HepG2 (cell line): ENCODE measurements around the gene PFDN2. TPM values are rescaled to one million over a fixed set of nuclear protein-coding genes. Genes with fewer than 3 reads are reported as not detected.

Experiments
- BRD4 ChIP-seq: sonication (generic); formaldehyde crosslinking; IDR thresholded peaks from 2 replicates; pipeline ENCODE4 v1.4.0; 2020; ENCODE audit warnings: missing genetic modification reagents
- ETV6 ChIP-seq: sonication (generic); formaldehyde crosslinking; conservative IDR thresholded peaks from 2 replicates; pipeline ENCODE4 v1.4.0; 2020; ENCODE audit warnings: missing genetic modification reagents
- GPN1 ChIP-seq: sonication (generic); formaldehyde crosslinking; IDR thresholded peaks from 2 replicates; pipeline ENCODE4 v1.5.1; 2020; ENCODE audit warnings: missing genetic modification reagents, borderline replicate concordance
- HNRNPUL1 ChIP-seq: fragments of 200-400 bp; formaldehyde crosslinking; IDR thresholded peaks from 2 replicates; pipeline ENCODE4 v1.6.1; 2017; ENCODE audit warnings: low read depth, mild to moderate bottlenecking, low read length, moderate library complexity
- PATZ1 ChIP-seq: sonication (generic); formaldehyde crosslinking; IDR thresholded peaks from 2 replicates; pipeline ENCODE4 v1.4.0; 2020; ENCODE audit warnings: missing genetic modification reagents
- TFDP1 ChIP-seq: IDR thresholded peaks from 2 replicates; pipeline ENCODE4 v1.6.1; 2016; ENCODE audit warnings: missing compliant biosample characterization, missing genetic modification reagents, borderline replicate concordance
- THAP11 ChIP-seq: IDR thresholded peaks from 2 replicates; pipeline ENCODE4 v1.6.1; 2016; ENCODE audit warnings: missing biosample characterization, missing genetic modification reagents
- TRAFD1 ChIP-seq: sonication (generic); formaldehyde crosslinking; IDR thresholded peaks from 2 replicates; pipeline ENCODE4 v1.5.1; 2020; ENCODE audit warnings: missing genetic modification reagents, mild to moderate bottlenecking, borderline replicate concordance
- XRCC5 ChIP-seq: fragments of 200-400 bp; formaldehyde crosslinking; optimal IDR thresholded peaks from 2 replicates; pipeline ENCODE3; 2017; ENCODE audit warnings: mild to moderate bottlenecking, low read length
- YY1 ChIP-seq: IDR thresholded peaks from 2 replicates; pipeline ENCODE4 v1.6.1; 2011; ENCODE audit warnings: low read length, low read depth, moderate library complexity, mild to moderate bottlenecking; ENCODE audit not compliant: insufficient read depth, insufficient replicate concordance
- ZFX ChIP-seq: sonication (generic); formaldehyde crosslinking; IDR thresholded peaks from 2 replicates; pipeline ENCODE4 v1.4.0; 2020; ENCODE audit warnings: mild to moderate bottlenecking, low read depth, missing genetic modification reagents, moderate library complexity
- ZIK1 ChIP-seq: sonication (generic); formaldehyde crosslinking; IDR thresholded peaks from 2 replicates; pipeline ENCODE4 v1.5.0; 2020; ENCODE audit warnings: mild to moderate bottlenecking, low read depth, missing genetic modification reagents, borderline replicate concordance
- ZKSCAN8 ChIP-seq: IDR thresholded peaks from 2 replicates; pipeline ENCODE4 v1.6.1; 2016; ENCODE audit warnings: borderline replicate concordance, missing genetic modification reagents, missing compliant biosample characterization
- ZNF430 ChIP-seq: sonication (generic); formaldehyde crosslinking; IDR thresholded peaks from 2 replicates; pipeline ENCODE4 v1.9.0; 2021; ENCODE audit warnings: mild to moderate bottlenecking, missing genetic modification reagents
- ZNF546 ChIP-seq: sonication (generic); formaldehyde crosslinking; conservative IDR thresholded peaks from 2 replicates; pipeline ENCODE4 v1.8.1; 2023; ENCODE audit warnings: mild to moderate bottlenecking, missing genetic modification reagents
- ZNF746 ChIP-seq: sonication (generic); formaldehyde crosslinking; IDR thresholded peaks from 2 replicates; pipeline ENCODE4 v1.8.0; 2022; ENCODE audit warnings: mild to moderate bottlenecking, missing genetic modification reagents
- ZSCAN21 ChIP-seq: sonication (generic); formaldehyde crosslinking; IDR thresholded peaks from 2 replicates; pipeline ENCODE4 v1.8.0; 2022; ENCODE audit warnings: mild to moderate bottlenecking, missing genetic modification reagents, moderate library complexity, borderline replicate concordance
- polyA plus RNA-seq, 8 experiments: library from polyadenylated mRNA; depleted of rRNA in 3 of 8; stranded (reverse) in 7 of 8; unstranded in 1 of 8; fragments of >200 nt; fragmentation: Illumina TruSeq in 4 of 8; extraction: Trizol in 4 of 8; gene quantifications; 2 replicates each; pipeline versions ENCODE4 v1.2.1 to v1.2.3, GENCODE V29; 2011 to 2016; ENCODE audit warnings: low read depth in 4 of 8, missing spikeins in 1 of 8, mixed read lengths in 1 of 8; ENCODE audit not compliant: insufficient read depth in 1 of 8
- total RNA-seq, 5 experiments: library from RNA; depleted of rRNA; stranded (reverse); fragments of >200 nt; fragmentation: Illumina TruSeq; extraction: Trizol; gene quantifications; 2 replicates each; pipeline ENCODE4 v1.2.3, GENCODE V29; 2016; ENCODE audit warnings: low read depth in 1 of 5
- TF ChIP-seq, protein P1 (sequence below): sonication (generic); formaldehyde crosslinking; IDR thresholded peaks from 2 replicates; pipeline ENCODE4 v1.5.0; 2020; ENCODE audit warnings: mild to moderate bottlenecking, missing genetic modification reagents, moderate library complexity
- TF ChIP-seq, protein P2 (sequence below): sonication (generic); formaldehyde crosslinking; IDR thresholded peaks from 2 replicates; pipeline ENCODE4 v1.4.0; 2020; ENCODE audit warnings: missing genetic modification reagents

PFDN2 gene
- total and polyA plus RNA-seq, 2 of the 13 experiments (the other 11 are each of a cell fraction or from before 2014, with no cell fraction given), result 62.6 to 63.6 TPM

DNA sequence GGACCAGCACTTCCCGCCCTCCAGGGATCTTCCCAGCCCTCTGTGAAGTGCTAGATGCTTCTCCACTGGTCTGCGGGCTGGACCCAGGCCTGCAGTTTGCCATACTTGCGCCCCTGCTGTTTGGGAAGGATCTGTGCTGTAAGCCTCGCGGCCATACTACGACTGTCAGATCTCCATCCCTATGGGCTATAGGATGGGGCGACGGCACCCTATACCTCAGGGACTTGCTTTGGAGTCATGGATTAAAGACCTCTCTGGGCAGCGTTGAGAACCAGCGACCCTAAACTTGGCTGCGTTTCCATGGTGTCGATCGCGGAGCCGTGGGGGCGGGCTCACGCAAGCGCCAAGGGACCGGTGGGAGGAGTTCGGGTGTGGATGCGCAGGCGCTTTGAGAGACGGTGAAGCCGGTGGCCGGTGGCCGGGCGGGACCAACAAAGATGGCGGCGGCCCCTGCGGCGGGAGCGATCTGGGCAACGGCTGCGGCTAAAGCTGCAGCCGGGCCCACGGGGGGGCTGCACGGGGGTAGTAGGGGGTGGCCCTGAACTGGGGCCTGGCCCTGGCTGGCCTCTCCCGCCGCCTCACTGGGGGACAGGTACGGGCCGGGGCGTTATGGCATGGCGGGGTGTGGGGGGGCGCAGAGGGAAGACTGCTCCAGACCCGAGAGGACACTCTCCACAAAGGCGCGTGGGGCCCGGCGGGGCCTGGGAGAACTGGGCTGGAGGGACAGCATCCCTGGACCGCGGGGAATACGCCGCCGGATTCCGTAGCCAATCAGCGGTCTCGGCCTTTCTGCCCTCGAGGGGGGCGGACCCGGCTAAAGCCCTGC, 41.5 kb upstream of the PFDN2 start, which contains the start of gene USP21 (continued):
- TF ChIP-seq ZKSCAN8 (CRISPR knock-in tag), result no peak
- no peak; the same call in 1 of the 2 replicates for TF ChIP-seq ZSCAN21 (CRISPR knock-in tag)
- TF ChIP-seq, protein P1, sequence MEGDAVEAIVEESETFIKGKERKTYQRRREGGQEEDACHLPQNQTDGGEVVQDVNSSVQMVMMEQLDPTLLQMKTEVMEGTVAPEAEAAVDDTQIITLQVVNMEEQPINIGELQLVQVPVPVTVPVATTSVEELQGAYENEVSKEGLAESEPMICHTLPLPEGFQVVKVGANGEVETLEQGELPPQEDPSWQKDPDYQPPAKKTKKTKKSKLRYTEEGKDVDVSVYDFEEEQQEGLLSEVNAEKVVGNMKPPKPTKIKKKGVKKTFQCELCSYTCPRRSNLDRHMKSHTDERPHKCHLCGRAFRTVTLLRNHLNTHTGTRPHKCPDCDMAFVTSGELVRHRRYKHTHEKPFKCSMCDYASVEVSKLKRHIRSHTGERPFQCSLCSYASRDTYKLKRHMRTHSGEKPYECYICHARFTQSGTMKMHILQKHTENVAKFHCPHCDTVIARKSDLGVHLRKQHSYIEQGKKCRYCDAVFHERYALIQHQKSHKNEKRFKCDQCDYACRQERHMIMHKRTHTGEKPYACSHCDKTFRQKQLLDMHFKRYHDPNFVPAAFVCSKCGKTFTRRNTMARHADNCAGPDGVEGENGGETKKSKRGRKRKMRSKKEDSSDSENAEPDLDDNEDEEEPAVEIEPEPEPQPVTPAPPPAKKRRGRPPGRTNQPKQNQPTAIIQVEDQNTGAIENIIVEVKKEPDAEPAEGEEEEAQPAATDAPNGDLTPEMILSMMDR (CRISPR knock-in tag), result no peak
- peak; percentile 78; the same call in 1 of the 2 replicates for TF ChIP-seq BRD4 (CRISPR knock-in tag)
- TF ChIP-seq TRAFD1 (CRISPR knock-in tag), result no peak
- TF ChIP-seq TFDP1 (CRISPR knock-in tag), result no peak; the same call in 1 of the 2 replicates
- TF ChIP-seq XRCC5, result no peak
- peak; percentile 98 for TF ChIP-seq YY1
- 0 out of 2 replicates have a peak, but pooled peaks have one; percentile 43 for TF ChIP-seq ZNF546
- TF ChIP-seq ZFX (CRISPR knock-in tag), result peak; percentile 67; the same call in 1 of the 2 replicates
- TF ChIP-seq ZNF430 (CRISPR knock-in tag), result no peak; the same call in 1 of the 2 replicates
- TF ChIP-seq THAP11 (CRISPR knock-in tag), result peak; percentile 78
- TF ChIP-seq PATZ1, result peak; percentile 48
- no peak for TF ChIP-seq HNRNPUL1
- TF ChIP-seq ZNF746 (CRISPR knock-in tag), result no peak; the same call in 1 of the 2 replicates
- no peak for TF ChIP-seq ETV6 (CRISPR knock-in tag)
- TF ChIP-seq, protein P2, sequence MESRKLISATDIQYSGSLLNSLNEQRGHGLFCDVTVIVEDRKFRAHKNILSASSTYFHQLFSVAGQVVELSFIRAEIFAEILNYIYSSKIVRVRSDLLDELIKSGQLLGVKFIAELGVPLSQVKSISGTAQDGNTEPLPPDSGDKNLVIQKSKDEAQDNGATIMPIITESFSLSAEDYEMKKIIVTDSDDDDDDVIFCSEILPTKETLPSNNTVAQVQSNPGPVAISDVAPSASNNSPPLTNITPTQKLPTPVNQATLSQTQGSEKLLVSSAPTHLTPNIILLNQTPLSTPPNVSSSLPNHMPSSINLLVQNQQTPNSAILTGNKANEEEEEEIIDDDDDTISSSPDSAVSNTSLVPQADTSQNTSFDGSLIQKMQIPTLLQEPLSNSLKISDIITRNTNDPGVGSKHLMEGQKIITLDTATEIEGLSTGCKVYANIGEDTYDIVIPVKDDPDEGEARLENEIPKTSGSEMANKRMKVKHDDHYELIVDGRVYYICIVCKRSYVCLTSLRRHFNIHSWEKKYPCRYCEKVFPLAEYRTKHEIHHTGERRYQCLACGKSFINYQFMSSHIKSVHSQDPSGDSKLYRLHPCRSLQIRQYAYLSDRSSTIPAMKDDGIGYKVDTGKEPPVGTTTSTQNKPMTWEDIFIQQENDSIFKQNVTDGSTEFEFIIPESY (CRISPR knock-in tag), result peak; percentile 53; the same call in 1 of the 2 replicates
- no peak for TF ChIP-seq ZIK1 (CRISPR knock-in tag)
- no peak for TF ChIP-seq GPN1 (CRISPR knock-in tag)
